Large intestine (tissue), 3 donors: ENCODE data around the gene LNX1. TPM values are rescaled to one million over a fixed set of nuclear protein-coding genes. Genes with fewer than 3 reads are reported as not detected.

ENCODE experiments used
- DNase-seq, 2 donors: peaks; one replicate each; pipeline versions ENCODE4 v3.0.0 to v3.0.0-alpha.2; 2013
- H3K27ac ChIP-seq: one replicate; pipeline ENCODE4 v1.5.1; 2013; ENCODE audit warnings: low read length
- H3K27me3 ChIP-seq: 2 replicates; pipeline ENCODE4 v1.6.1; 2013; ENCODE audit warnings: low read length; ENCODE audit not compliant: control insufficient read depth, insufficient read depth
- H3K36me3 ChIP-seq: 2 replicates; pipeline ENCODE4 v1.6.1; 2013; ENCODE audit warnings: low read length; ENCODE audit not compliant: control insufficient read depth, insufficient read depth
- H3K4me1 ChIP-seq: one replicate; pipeline ENCODE4 v1.6.1; 2013; ENCODE audit warnings: low read length; ENCODE audit not compliant: control insufficient read depth, insufficient read depth
- H3K4me3 ChIP-seq: one replicate; pipeline ENCODE4 v1.5.1; 2013; ENCODE audit warnings: low read length
- H3K9me3 ChIP-seq: one replicate; pipeline ENCODE4 v1.6.1; 2013; ENCODE audit warnings: mild to moderate bottlenecking, low read depth, low read length, moderate library complexity; ENCODE audit not compliant: control insufficient read depth
- WGBS: methylation state at CpG from one replicate; pipeline ENCODE4 v1.1.5; 2013; ENCODE audit warnings: low lambda C conversion rate; ENCODE audit not compliant: insufficient coverage; 5-methylcytosine and 5-hydroxymethylcytosine counted together
- polyA plus RNA-seq: library from polyadenylated mRNA; unstranded; fragments of 120-200 nt; gene quantifications from one replicate; pipeline ENCODE4 v1.2.1, GENCODE V29; 2013

Gene LNX1
- polyA plus RNA-seq, 1 donor = 10.8 TPM

GRCh38 chr4:53576071-53576617 is 15.1 kb downstream of the LNX1 start:
- no peak overlapping the region for H3K27ac ChIP-seq
- whole genome bisulfite sequencing = no CpG with 5 or more reads among the region's 9 CpGs

GRCh38 chr4:53575552-53575951 is 15.7 kb downstream of the LNX1 start:
- Histone ChIP-seq H3K36me3 (peaks cover 25% of the 10 kb centered on the region), H3K4me1 (peaks cover 9% of the 10 kb centered on the region), H3K4me3 (no peak overlapping the region), H3K27me3 (no peaks in the 10 kb centered on the region), H3K9me3 (peaks cover 4% of the 10 kb centered on the region), H3K27ac (no peak overlapping the region)
- WGBS = no CpG with 5 or more reads among the region's 4 CpGs
- no peak for DNase-seq

More at GRCh38 chr4:53576071-53576617, 15.1 kb downstream of the LNX1 start:
- Histone ChIP-seq H3K9me3 (no peaks in the 10 kb centered on the region), H3K36me3 (peaks cover 24% of the 10 kb centered on the region), H3K4me3 (no peak overlapping the region), H3K4me1 (peaks cover 9% of the 10 kb centered on the region), H3K27me3 (no peaks in the 10 kb centered on the region)
- no peak for DNase-seq

- H3K27ac ChIP-seq = no peak overlapping the region
- no peak for DNase-seq
Observed at GRCh38 chr4:53574528-53574927, 16.8 kb downstream of the LNX1 start.

GRCh38 chr4:53573696-53574095 is 17.6 kb downstream of the LNX1 start:
- H3K4me3 ChIP-seq = no peak overlapping the region
- H3K36me3 ChIP-seq = peaks cover 25% of the 10 kb centered on the region
- H3K9me3 ChIP-seq = peaks cover 4% of the 10 kb centered on the region
- H3K4me1 ChIP-seq = peaks cover 9% of the 10 kb centered on the region
- WGBS = no CpG with 5 or more reads among the region's 3 CpGs
- DNase-seq = no peak
- no peak overlapping the region for H3K27ac ChIP-seq
- H3K27me3 ChIP-seq = no peaks in the 10 kb centered on the region

More at GRCh38 chr4:53574528-53574927, 16.8 kb downstream of the LNX1 start:
- H3K36me3 ChIP-seq = peaks cover 25% of the 10 kb centered on the region
- peaks cover 9% of the 10 kb centered on the region for H3K4me1 ChIP-seq
- no peak overlapping the region for H3K4me3 ChIP-seq
- H3K27me3 ChIP-seq = no peaks in the 10 kb centered on the region
- peaks cover 4% of the 10 kb centered on the region for H3K9me3 ChIP-seq
- WGBS = no CpG with 5 or more reads among the region's 1 CpG

GRCh38 chr4:53572600-53572994 is 18.7 kb downstream of the LNX1 start:
- Histone ChIP-seq H3K4me3 (no peak overlapping the region), H3K27me3 (no peaks in the 10 kb centered on the region), H3K9me3 (peaks cover 4% of the 10 kb centered on the region), H3K4me1 (peaks cover 9% of the 10 kb centered on the region), H3K27ac (no peak overlapping the region), H3K36me3 (peaks cover 25% of the 10 kb centered on the region)
- no peak for DNase-seq
- 100% methylated on average over 1 of the region's 2 CpGs for WGBS

- WGBS = no CpG with 5 or more reads among the region's 5 CpGs
Observed at GRCh38 chr4:53571936-53572599, 19.2 kb downstream of the LNX1 start.

GRCh38 chr4:53563824-53564223 is 27.5 kb downstream of the LNX1 start:
- no peak for DNase-seq
- H3K27me3 ChIP-seq = no peaks in the 10 kb centered on the region
- no peaks in the 10 kb centered on the region for H3K4me1 ChIP-seq
- H3K27ac ChIP-seq = no peak overlapping the region
- H3K4me3 ChIP-seq = no peak overlapping the region
- no peaks in the 10 kb centered on the region for H3K9me3 ChIP-seq
- no CpG with 5 or more reads among the region's 4 CpGs for WGBS
- peaks cover under 1% of the 10 kb centered on the region for H3K36me3 ChIP-seq

More at GRCh38 chr4:53571936-53572599, 19.2 kb downstream of the LNX1 start:
- Histone ChIP-seq H3K9me3 (peaks cover 4% of the 10 kb centered on the region), H3K4me3 (no peak overlapping the region), H3K27me3 (no peaks in the 10 kb centered on the region), H3K4me1 (peaks cover 4% of the 10 kb centered on the region), H3K27ac (no peak overlapping the region), H3K36me3 (peaks cover 25% of the 10 kb centered on the region)
- DNase-seq = no peak

- Histone ChIP-seq H3K4me3 (no peak overlapping the region), H3K4me1 (no peaks in the 10 kb centered on the region), H3K36me3 (peaks cover 3% of the 10 kb centered on the region), H3K27ac (no peak overlapping the region), H3K9me3 (no peaks in the 10 kb centered on the region), H3K27me3 (no peaks in the 10 kb centered on the region)
- DNase-seq = no peak
- WGBS = no CpG with 5 or more reads among the region's 2 CpGs
Observed at GRCh38 chr4:53562409-53562808, 28.9 kb downstream of the LNX1 start.

GRCh38 chr4:53559021-53559620 is 32.2 kb downstream of the LNX1 start:
- peaks cover 8% of the 10 kb centered on the region for H3K36me3 ChIP-seq
- H3K27ac ChIP-seq = no peak overlapping the region

GRCh38 chr4:53558065-53558801 is 33.1 kb downstream of the LNX1 start:
- Histone ChIP-seq H3K4me3 (no peak overlapping the region), H3K27ac (no peak overlapping the region), H3K36me3 (peaks cover 8% of the 10 kb centered on the region), H3K27me3 (no peaks in the 10 kb centered on the region), H3K4me1 (no peaks in the 10 kb centered on the region), H3K9me3 (no peaks in the 10 kb centered on the region)
- DNase-seq = no peak
- no CpG with 5 or more reads among the region's 12 CpGs for WGBS

More at GRCh38 chr4:53559021-53559620, 32.2 kb downstream of the LNX1 start:
- DNase-seq = no peak
- Histone ChIP-seq H3K4me1 (no peaks in the 10 kb centered on the region), H3K9me3 (no peaks in the 10 kb centered on the region), H3K4me3 (no peak overlapping the region), H3K27me3 (no peaks in the 10 kb centered on the region)
- no CpG with 5 or more reads among the region's 3 CpGs for WGBS
